Endothelial cell (in vitro differentiated cells): ENCODE measurements around the gene FBRSL1. TPM values are rescaled to one million over a fixed set of nuclear protein-coding genes. Genes with fewer than 3 reads are reported as not detected.

ENCODE experiments used
- DNase-seq: peaks from one replicate; pipeline ENCODE4 v3.0.0; 2021; ENCODE audit warnings: low spot score
- H3K27ac Mint-ChIP-seq: one replicate; pipeline ENCODE4 v1.8.0; 2021; ENCODE audit warnings: mixed read lengths, inconsistent platforms; ENCODE audit not compliant: unreplicated experiment
- H3K27me3 Mint-ChIP-seq: one replicate; pipeline ENCODE4 v1.8.0; 2021; ENCODE audit warnings: mild to moderate bottlenecking, moderate library complexity, mixed read lengths, inconsistent platforms; ENCODE audit not compliant: unreplicated experiment
- H3K36me3 Mint-ChIP-seq: one replicate; pipeline ENCODE4 v1.8.0; 2021; ENCODE audit warnings: mild to moderate bottlenecking, low read depth, mixed read lengths, inconsistent platforms; ENCODE audit not compliant: unreplicated experiment
- H3K4me1 Mint-ChIP-seq: one replicate; pipeline ENCODE4 v1.8.0; 2021; ENCODE audit warnings: mild to moderate bottlenecking, mixed read lengths, inconsistent platforms; ENCODE audit not compliant: unreplicated experiment
- H3K4me3 Mint-ChIP-seq: one replicate; pipeline ENCODE4 v1.8.0; 2021; ENCODE audit warnings: mild to moderate bottlenecking, mixed read lengths, inconsistent platforms; ENCODE audit not compliant: unreplicated experiment
- H3K9me3 Mint-ChIP-seq: one replicate; pipeline ENCODE4 v1.8.0; 2021; ENCODE audit warnings: mixed read lengths, inconsistent platforms; ENCODE audit not compliant: unreplicated experiment
- total RNA-seq: library from RNA; stranded (reverse); fragmentation: NEBNext Ultra II Directional; extraction: Animal tissue kit (Norgen Biotek cat#: 25700); gene quantifications from one replicate; pipeline ENCODE4 v1.2.1, GENCODE V29; 2021; ENCODE audit not compliant: unreplicated experiment
- TF ChIP-seq, protein P1 (sequence below): fragments of 200-600 bp; sonication (generic); IDR thresholded peaks from one replicate; pipeline ENCODE4 v1.5.0; 2021; ENCODE audit warnings: antibody characterized with exemption; ENCODE audit not compliant: unreplicated experiment

FBRSL1 gene
- total RNA-seq, 1 donor from 2014 or later = 38.4 TPM

- H3K4me3 Mint-ChIP-seq = peak overlapping the region; percentile 82
- no peaks in the 10 kb centered on the region for H3K4me1 Mint-ChIP-seq
- H3K36me3 Mint-ChIP-seq = peaks cover 4% of the 10 kb centered on the region
- H3K9me3 Mint-ChIP-seq = peaks cover 4% of the 10 kb centered on the region
- TF ChIP-seq, protein P1, sequence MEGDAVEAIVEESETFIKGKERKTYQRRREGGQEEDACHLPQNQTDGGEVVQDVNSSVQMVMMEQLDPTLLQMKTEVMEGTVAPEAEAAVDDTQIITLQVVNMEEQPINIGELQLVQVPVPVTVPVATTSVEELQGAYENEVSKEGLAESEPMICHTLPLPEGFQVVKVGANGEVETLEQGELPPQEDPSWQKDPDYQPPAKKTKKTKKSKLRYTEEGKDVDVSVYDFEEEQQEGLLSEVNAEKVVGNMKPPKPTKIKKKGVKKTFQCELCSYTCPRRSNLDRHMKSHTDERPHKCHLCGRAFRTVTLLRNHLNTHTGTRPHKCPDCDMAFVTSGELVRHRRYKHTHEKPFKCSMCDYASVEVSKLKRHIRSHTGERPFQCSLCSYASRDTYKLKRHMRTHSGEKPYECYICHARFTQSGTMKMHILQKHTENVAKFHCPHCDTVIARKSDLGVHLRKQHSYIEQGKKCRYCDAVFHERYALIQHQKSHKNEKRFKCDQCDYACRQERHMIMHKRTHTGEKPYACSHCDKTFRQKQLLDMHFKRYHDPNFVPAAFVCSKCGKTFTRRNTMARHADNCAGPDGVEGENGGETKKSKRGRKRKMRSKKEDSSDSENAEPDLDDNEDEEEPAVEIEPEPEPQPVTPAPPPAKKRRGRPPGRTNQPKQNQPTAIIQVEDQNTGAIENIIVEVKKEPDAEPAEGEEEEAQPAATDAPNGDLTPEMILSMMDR = no peak
- no peak overlapping the region for H3K27ac Mint-ChIP-seq
- H3K27me3 Mint-ChIP-seq = peaks cover 17% of the 10 kb centered on the region
- DNase-seq = no peak
Observed at GRCh38 chr12:132475304-132476037, 14.5 kb upstream of the FBRSL1 start.

GRCh38 chr12:132476038-132476414 lies 13.9 kb upstream of the FBRSL1 start:
- TF ChIP-seq, protein P1 = no peak
- H3K4me3 Mint-ChIP-seq = peak overlapping the region; percentile 82
- DNase-seq = no peak
- H3K4me1 Mint-ChIP-seq = no peaks in the 10 kb centered on the region
- peaks cover 4% of the 10 kb centered on the region for H3K36me3 Mint-ChIP-seq
- no peak overlapping the region for H3K27ac Mint-ChIP-seq
- H3K9me3 Mint-ChIP-seq = peaks cover 4% of the 10 kb centered on the region
- peaks cover 19% of the 10 kb centered on the region for H3K27me3 Mint-ChIP-seq

DNA sequence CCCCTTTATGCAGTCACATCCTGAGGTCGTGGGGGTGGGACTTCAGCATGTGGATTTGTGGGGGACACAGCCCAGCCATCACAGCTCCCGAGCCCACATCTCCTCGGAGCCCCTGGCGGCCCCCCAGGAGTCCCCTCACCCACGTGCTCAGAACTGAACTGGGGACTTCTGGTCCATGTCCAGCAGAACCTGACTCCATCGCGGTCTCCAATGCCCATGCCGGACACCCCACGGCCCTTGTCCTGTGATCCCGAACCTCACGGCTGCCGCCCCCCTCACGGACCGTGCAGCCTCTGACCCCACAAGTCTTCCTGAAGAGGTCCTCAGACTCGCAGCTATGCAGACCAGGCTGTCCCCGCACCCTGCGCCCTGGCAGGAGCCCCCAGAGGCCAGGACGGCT lies 13.5 kb upstream of the FBRSL1 start:
- Mint-ChIP-seq H3K9me3 (peaks cover 4% of the 10 kb centered on the region), H3K4me1 (peaks cover 2% of the 10 kb centered on the region), H3K4me3 (no peak overlapping the region), H3K36me3 (peaks cover 4% of the 10 kb centered on the region), H3K27ac (no peak overlapping the region), H3K27me3 (peaks cover 21% of the 10 kb centered on the region)
- DNase-seq = no peak
- TF ChIP-seq, protein P1 = no peak

DNA sequence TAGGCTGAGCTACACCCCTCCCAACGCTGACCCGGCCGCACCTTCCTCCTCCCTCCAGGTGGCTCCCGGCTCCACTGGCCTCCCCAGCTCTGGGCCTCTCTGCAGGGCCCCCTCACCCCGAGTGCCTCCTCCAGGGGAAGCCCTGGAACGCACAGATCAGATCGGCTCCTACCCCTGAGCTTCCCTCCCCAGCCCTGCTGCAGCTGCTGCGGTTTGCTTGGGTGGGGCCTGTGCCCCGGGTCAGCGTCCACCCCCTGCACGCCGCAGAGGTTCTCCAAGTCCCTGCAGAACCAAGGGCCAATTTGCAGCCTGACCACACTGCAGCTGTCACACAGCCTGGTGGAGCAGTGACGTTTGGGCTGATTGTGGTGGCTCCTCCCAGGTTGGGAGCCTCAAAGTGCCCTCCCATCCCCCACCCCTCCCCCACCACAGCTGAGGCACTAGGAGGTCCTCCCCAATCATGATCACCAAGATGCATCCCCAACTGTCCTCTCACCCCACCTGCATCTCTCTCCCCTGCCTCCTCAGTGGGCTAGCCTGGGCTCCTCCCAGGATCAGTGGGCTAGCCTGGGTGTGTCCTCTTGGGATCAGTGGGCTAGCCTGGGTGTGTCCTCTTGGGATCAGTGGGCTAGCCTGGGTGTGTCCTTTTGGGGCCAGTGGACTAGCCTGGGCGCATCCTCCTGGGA lies 12.8 kb upstream of the FBRSL1 start:
- Mint-ChIP-seq H3K9me3 (peaks cover 4% of the 10 kb centered on the region), H3K27me3 (peaks cover 23% of the 10 kb centered on the region), H3K4me3 (no peak overlapping the region), H3K36me3 (peaks cover 4% of the 10 kb centered on the region), H3K27ac (no peak overlapping the region), H3K4me1 (peaks cover 3% of the 10 kb centered on the region)
- TF ChIP-seq, protein P1 = no peak
- DNase-seq = no peak

- H3K27me3 Mint-ChIP-seq = peaks cover 29% of the 10 kb centered on the region
- TF ChIP-seq, protein P1 = no peak
- H3K9me3 Mint-ChIP-seq = peaks cover 4% of the 10 kb centered on the region
- H3K27ac Mint-ChIP-seq = no peak overlapping the region
- peaks cover 3% of the 10 kb centered on the region for H3K4me1 Mint-ChIP-seq
- H3K36me3 Mint-ChIP-seq = peaks cover 4% of the 10 kb centered on the region
- H3K4me3 Mint-ChIP-seq = no peak overlapping the region
- no peak for DNase-seq
Observed at GRCh38 chr12:132477703-132478432, 12.1 kb upstream of the FBRSL1 start.
